Body of pancreas (tissue), 4 donors: ENCODE results near the gene RBMS1. TPM values are rescaled to one million over a fixed set of nuclear protein-coding genes. Genes with fewer than 3 reads are reported as not detected.
A peak's percentile ranks its signal among the peaks of the same experiment; 100 is the strongest.

Source experiments
- ATAC-seq: fragments of 150-250 bp; one replicate; pipeline ENCODE4 v1.9.1; 2016
- DNase-seq, 4 donors: peaks; one replicate each; pipeline ENCODE4 v3.0.0-alpha.2; 2019
- H3K27ac ChIP-seq, 4 donors: fragments of 200-600 bp; sonication (generic); 1 replicate in 3 of 4; 2 replicates in 1 of 4; pipeline versions ENCODE4 v1.5.1 to v1.6.1; 2016 to 2019; ENCODE audit warnings: mild to moderate bottlenecking in 1 of 4, mixed read lengths in 1 of 4, moderate library complexity in 1 of 4
- H3K27me3 ChIP-seq, 2 donors: fragments of 200-600 bp; sonication (generic); one replicate each; pipeline ENCODE4 v1.6.0; 2016; ENCODE audit warnings: mild to moderate bottlenecking in 1 of 2
- H3K36me3 ChIP-seq, 2 donors: fragments of 200-600 bp; sonication (generic); replicated peaks in 1 of 2; 2 replicates each; pipeline ENCODE4 v1.5.1; 2016; ENCODE audit warnings: low read depth in 2 of 2; ENCODE audit not compliant: insufficient read depth in 1 of 2
- H3K4me1 ChIP-seq: fragments of 200-600 bp; sonication (generic); one replicate; pipeline ENCODE4 v1.6.0; 2016
- H3K4me3 ChIP-seq, 2 donors: fragments of 200-600 bp; sonication (generic); 1 replicate in 1 of 2; 2 replicates in 1 of 2; pipeline ENCODE4 v1.5.1; 2016 to 2019
- H3K9me3 ChIP-seq, 3 donors: fragments of 200-600 bp; sonication (generic); 1 replicate in 2 of 3; 2 replicates in 1 of 3; pipeline ENCODE4 v1.5.1; 2016
- CTCF ChIP-seq, 7 experiments: fragments of 450-650 bp in 4 of 7; fragments of 200-600 bp in 3 of 7; sonication (generic) in 3 of 7; IDR thresholded peaks; one replicate each; pipeline ENCODE4 v1.5.1; 2016 to 2019; ENCODE audit warnings: antibody characterized with exemption in 7 of 7
- POLR2A ChIP-seq, 3 donors: fragments of 450-650 bp; IDR thresholded peaks; one replicate each; pipeline ENCODE4 v1.6.1; 2016; ENCODE audit warnings: antibody characterized with exemption in 3 of 3, mild to moderate bottlenecking in 2 of 3
- WGBS, 2 donors: methylation state at CpG; one replicate each; pipeline ENCODE4 v1.1.5; 2017; 5-methylcytosine and 5-hydroxymethylcytosine counted together
- intact Hi-C: fragments of 100-400 bp; cut with DNase I; formaldehyde crosslinking; loops from one replicate; pipeline ENCODE4 v1.15.1; 2023
- total RNA-seq, 2 donors: library from RNA; depleted of rRNA; stranded (reverse); fragments of >200 nt; gene quantifications; one replicate each; pipeline ENCODE4 v1.1.0, GENCODE V29; 2016

Gene RBMS1
- total RNA-seq, 2 donors from 2014 or later, result 21.3 to 23.7 TPM

GRCh38 chr2:160289126-160289525 lies 204.5 kb downstream of the RBMS1 start:
- Histone ChIP-seq H3K4me3 (no peak overlapping the region), H3K4me1 (no peaks in the 10 kb centered on the region), H3K27ac (no peak overlapping the region), H3K27me3 (no peaks in the 10 kb centered on the region), H3K36me3 (no peaks in the 10 kb centered on the region), H3K9me3 (no peaks in the 10 kb centered on the region)
- intact Hi-C loops, result no loop called here
- TF ChIP-seq CTCF (IDR thresholded peaks at IDR 0.05), result no peak
- no peak for TF ChIP-seq POLR2A (IDR thresholded peaks at IDR 0.05)
- 77 to 84% methylated on average over 1 of the region's 1 CpG for WGBS, 2 donors
- no peak for DNase-seq
- no peak for ATAC-seq

- Histone ChIP-seq H3K4me3 (no peak overlapping the region), H3K36me3 (no peaks in the 10 kb centered on the region), H3K27me3 (no peaks in the 10 kb centered on the region), H3K9me3 (no peaks in the 10 kb centered on the region), H3K27ac (no peak overlapping the region), H3K4me1 (no peaks in the 10 kb centered on the region)
- DNase-seq, result no peak
- no peak for ATAC-seq
- intact Hi-C loops, result no loop called here
- 70 to 95% methylated on average over 2 of the region's 2 CpGs for WGBS, 2 donors
- TF ChIP-seq POLR2A (IDR thresholded peaks at IDR 0.05) (no peak), CTCF (IDR thresholded peaks at IDR 0.05) (no peak)
Observed at GRCh38 chr2:160288324-160288723, 205.3 kb downstream of the RBMS1 start.

DNA sequence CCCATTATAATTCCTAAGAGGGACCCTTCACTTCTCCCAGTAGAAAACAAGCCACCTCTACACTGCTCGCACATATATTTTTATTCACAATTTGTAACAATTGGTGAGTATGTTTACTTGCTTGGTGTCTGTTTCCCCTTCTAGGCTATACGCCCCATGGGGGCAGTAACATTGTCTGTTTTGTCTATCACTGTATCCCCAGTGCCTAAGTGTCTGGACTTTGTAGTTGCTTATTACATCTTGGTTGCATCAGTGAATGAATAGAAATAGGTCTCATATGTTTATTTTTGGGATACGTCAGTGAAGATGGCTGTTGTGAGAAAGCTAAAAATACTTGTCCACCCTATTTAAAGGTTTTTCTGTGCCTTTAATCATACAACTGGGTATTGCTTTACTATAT lies 206.1 kb downstream of the RBMS1 start:
- no peaks in the 10 kb centered on the region for H3K36me3 ChIP-seq
- 60 to 73% methylated on average over 3 of the region's 3 CpGs for WGBS, 2 donors

GRCh38 chr2:160286551-160286950 lies 207.1 kb downstream of the RBMS1 start:
- peak in 3 of 7 experiments; percentile 4 to 14 (median 8) for TF ChIP-seq CTCF (IDR thresholded peaks at IDR 0.05)
- TF ChIP-seq POLR2A (IDR thresholded peaks at IDR 0.05), result no peak
- H3K4me3 ChIP-seq, result no peak overlapping the region
- H3K36me3 ChIP-seq, result no peaks in the 10 kb centered on the region
- intact Hi-C loops, result no loop called here
- no peaks in the 10 kb centered on the region for H3K4me1 ChIP-seq
- WGBS, 2 donors, result 82 to 84% methylated on average over 5 of the region's 5 CpGs
- no peaks in the 10 kb centered on the region for H3K9me3 ChIP-seq
- no peaks in the 10 kb centered on the region for H3K27me3 ChIP-seq
- ATAC-seq, result no peak
- no peak overlapping the region for H3K27ac ChIP-seq
- no peak for DNase-seq

More for the DNA sequence above, 206.1 kb downstream of the RBMS1 start:
- no peak overlapping the region for H3K4me3 ChIP-seq
- TF ChIP-seq CTCF (IDR thresholded peaks at IDR 0.05), result no peak
- H3K27me3 ChIP-seq, result no peaks in the 10 kb centered on the region
- H3K4me1 ChIP-seq, result no peaks in the 10 kb centered on the region
- intact Hi-C loops, result no loop called here
- H3K9me3 ChIP-seq, result no peaks in the 10 kb centered on the region
- H3K27ac ChIP-seq, result no peak overlapping the region
- DNase-seq (no peak), ATAC-seq (no peak)

DNA sequence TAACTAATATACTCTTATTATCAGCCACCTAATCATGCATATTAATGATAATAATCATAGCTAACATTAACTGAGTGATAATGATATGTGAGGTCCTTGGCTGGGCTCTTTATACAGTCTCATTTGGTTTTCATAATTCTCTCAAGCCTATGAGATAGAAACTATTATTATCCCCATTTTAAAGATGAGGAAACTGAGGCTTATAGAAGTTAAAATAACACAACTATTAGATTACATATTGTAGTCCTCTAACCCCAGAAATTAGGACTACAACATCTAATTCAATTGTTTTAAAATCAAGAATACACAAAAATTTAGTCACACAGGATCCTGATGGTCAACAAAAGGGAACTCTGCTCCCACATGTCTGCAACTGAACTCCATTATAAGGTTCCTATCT lies 209.9 kb downstream of the RBMS1 start:
- ATAC-seq (no peak), DNase-seq (no peak)
- no peaks in the 10 kb centered on the region for H3K27me3 ChIP-seq
- H3K27ac ChIP-seq, result no peak overlapping the region
- no peaks in the 10 kb centered on the region for H3K36me3 ChIP-seq
- TF ChIP-seq CTCF (IDR thresholded peaks at IDR 0.05) (no peak), POLR2A (IDR thresholded peaks at IDR 0.05) (no peak)
- no peak overlapping the region for H3K4me3 ChIP-seq
- intact Hi-C loops, result no loop called here
- no peaks in the 10 kb centered on the region for H3K9me3 ChIP-seq
- peaks cover 12% of the 10 kb centered on the region for H3K4me1 ChIP-seq
